Activated CD8-positive, alpha-beta memory T cell treated with anti-CD3 and anti-CD28 coated beads, Interleukin-2, amount 50 U/mL, for 24 hours (primary cell): ENCODE results near the gene RSPH10B.
"Not testable (repeated sequence)": the region's sequence is repeated elsewhere in the genome, so short reads cannot be mapped to it uniquely, and the experiment has no call there.

ENCODE experiments used
- DNase-seq: peaks from one replicate; pipeline ENCODE4 v3.0.0-alpha.2; 2020; ENCODE audit errors: extremely low read depth

RSPH10B gene

GRCh38 chr7:5970347-5970911, at the start of gene RSPH10B:
RSPH10B (minus strand) TSS chr7:5970689; CDS start chr7:5967116, 3,573 bp downstream.
- not testable (repeated sequence) for DNase-seq

GRCh38 chr7:6016653-6016966, 46.1 kb upstream of the RSPH10B start:
- no peak for DNase-seq

GRCh38 chr7:6015917-6016652, 45.6 kb upstream of the RSPH10B start:
- no peak for DNase-seq

GRCh38 chr7:6012355-6013104, 42.0 kb upstream of the RSPH10B start:
- DNase-seq: no peak

GRCh38 chr7:6011541-6011940, 41.1 kb upstream of the RSPH10B start:
- DNase-seq: no peak

GRCh38 chr7:6010370-6010769, 39.9 kb upstream of the RSPH10B start:
- DNase-seq: not testable (repeated sequence)

- DNase-seq: peak; percentile 95
These were observed 38.5 kb upstream of the RSPH10B start, which contains the start of the genes AIMP2 and PMS2 for GRCh38 chr7:6008668-6009611. AIMP2 (plus strand) TSS chr7:6009272; CDS start chr7:6009364, 92 bp downstream. PMS2 (minus strand) TSS chr7:6009049; CDS start chr7:6009019, 30 bp downstream.

- DNase-seq: not testable (repeated sequence)
These were observed 37.5 kb upstream of the RSPH10B start for GRCh38 chr7:6007835-6008590.

GRCh38 chr7:6007386-6007785, 36.9 kb upstream of the RSPH10B start:
- DNase-seq: no peak

- DNase-seq: no peak
These were observed 26.8 kb upstream of the RSPH10B start for GRCh38 chr7:5997210-5997808.

GRCh38 chr7:5987061-5987460, 16.6 kb upstream of the RSPH10B start:
- DNase-seq: not testable (repeated sequence)

GRCh38 chr7:5979680-5980314, 9.3 kb upstream of the RSPH10B start:
- DNase-seq: not testable (repeated sequence)

- not testable (repeated sequence) for DNase-seq
These were observed 3.1 kb upstream of the RSPH10B start for GRCh38 chr7:5973580-5973979.

GRCh38 chr7:5963810-5964209, 6.7 kb downstream of the RSPH10B start:
- DNase-seq: not testable (repeated sequence)

- DNase-seq: not testable (repeated sequence)
These were observed 7.3 kb downstream of the RSPH10B start for GRCh38 chr7:5963205-5963604.

GRCh38 chr7:5934945-5935450, 35.5 kb downstream of the RSPH10B start:
- not testable (repeated sequence) for DNase-seq

- DNase-seq: not testable (repeated sequence)
These were observed 38.4 kb downstream of the RSPH10B start for GRCh38 chr7:5931905-5932644.

GRCh38 chr7:5931250-5931649, 39.2 kb downstream of the RSPH10B start:
- not testable (repeated sequence) for DNase-seq

- DNase-seq: not testable (repeated sequence)
These were observed 40.2 kb downstream of the RSPH10B start for GRCh38 chr7:5930290-5930689.
